ENCODE measurements around the gene GBF1.
"Not testable (repeated sequence)": the region's sequence is repeated elsewhere in the genome, so short reads cannot be mapped to it uniquely, and the experiment has no call there.

GBF1 gene

GRCh38 chr10:102268375-102268888 is 23.1 kb downstream of the GBF1 start:
- DNase-seq = no peak

GRCh38 chr10:102269017-102269416 is 23.7 kb downstream of the GBF1 start:
- DNase-seq = no peak

GRCh38 chr10:102274062-102274461 is 28.7 kb downstream of the GBF1 start:
- DNase-seq = no peak

- DNase-seq = no peak
Observed at GRCh38 chr10:102275343-102275742, 30.0 kb downstream of the GBF1 start.

- no peak for DNase-seq
Observed at GRCh38 chr10:102279104-102279503, 33.8 kb downstream of the GBF1 start.

- DNase-seq = no peak
Observed at GRCh38 chr10:102280397-102281101, 35.2 kb downstream of the GBF1 start.

- DNase-seq = no peak
Observed at GRCh38 chr10:102281102-102281487, 35.8 kb downstream of the GBF1 start.

GRCh38 chr10:102283488-102283887 is 38.2 kb downstream of the GBF1 start:
- DNase-seq = no peak

GRCh38 chr10:102283890-102284289 is 38.6 kb downstream of the GBF1 start:
- no peak for DNase-seq

- no peak for DNase-seq
Observed at GRCh38 chr10:102284531-102284930, 39.2 kb downstream of the GBF1 start.

- no peak for DNase-seq
Observed at GRCh38 chr10:102285133-102285532, 39.8 kb downstream of the GBF1 start.

GRCh38 chr10:102286216-102286615 is 40.9 kb downstream of the GBF1 start:
- DNase-seq = no peak

GRCh38 chr10:102287538-102287937 is 42.2 kb downstream of the GBF1 start:
- no peak for DNase-seq

GRCh38 chr10:102287991-102288390 is 42.7 kb downstream of the GBF1 start:
- DNase-seq = no peak

GRCh38 chr10:102289356-102289755 is 44.0 kb downstream of the GBF1 start:
- DNase-seq = no peak

- DNase-seq = no peak
Observed at GRCh38 chr10:102289840-102290239, 44.5 kb downstream of the GBF1 start.

GRCh38 chr10:102291221-102291905 is 46.0 kb downstream of the GBF1 start:
- DNase-seq = no peak

- no peak for DNase-seq
Observed at GRCh38 chr10:102297101-102297500, 51.8 kb downstream of the GBF1 start.

- no peak for DNase-seq
Observed at GRCh38 chr10:102298899-102299298, 53.6 kb downstream of the GBF1 start.

GRCh38 chr10:102299873-102300272 is 54.5 kb downstream of the GBF1 start:
- no peak for DNase-seq

- no peak for DNase-seq
Observed at GRCh38 chr10:102300278-102300843, 55.0 kb downstream of the GBF1 start.

GRCh38 chr10:102300912-102301311 is 55.6 kb downstream of the GBF1 start:
- not testable (repeated sequence) for DNase-seq

GRCh38 chr10:102301332-102301731 is 56.0 kb downstream of the GBF1 start:
- DNase-seq = not testable (repeated sequence)

- no peak for DNase-seq
Observed at GRCh38 chr10:102302611-102303010, 57.3 kb downstream of the GBF1 start.
